H1 (cell line): ENCODE measurements around the gene BIRC5. TPM values are rescaled to one million over a fixed set of nuclear protein-coding genes. Genes with fewer than 3 reads are reported as not detected.

Experiments used
- CTCF ChIA-PET: fragments of 300-600 bp; sonication (Branson Sonifier 250); formaldehyde crosslinking; loops from one replicate; lab custom pipeline; 2021; ENCODE audit not compliant: partially characterized antibody; lab: Charles Lee
- POLR2A ChIA-PET: fragments of 300-600 bp; sonication (Branson Sonifier 250); formaldehyde crosslinking; loops from one replicate; lab custom pipeline; 2021; ENCODE audit warnings: inconsistent platforms; ENCODE audit not compliant: partially characterized antibody; lab: Charles Lee
- DNase-seq, 2 experiments: peaks; one replicate each; pipeline versions ENCODE4 v3.0.0 to v3.0.0-alpha.2; 2010 to 2022; ENCODE audit warnings: low spot score in 2 of 2, low read depth in 1 of 2, mixed read lengths in 1 of 2
- FAIRE-seq: peaks from 2 replicates; lab custom pipeline; 2011; peaks lifted over from hg19 to GRCh38; lab: Jason Lieb, UNC
- H2AFZ ChIP-seq: 2 replicates; pipeline ENCODE4 v1.8.1; 2012; ENCODE audit warnings: low read length, inconsistent platforms
- H2AK5ac ChIP-seq: 2 replicates; pipeline ENCODE4 v1.6.1; 2013; ENCODE audit warnings: low read depth, low read length
- H2BK120ac ChIP-seq: replicated peaks from 2 replicates; pipeline ENCODE3; 2013; ENCODE audit warnings: low read depth, low read length, inconsistent platforms
- H2BK12ac ChIP-seq: 2 replicates; pipeline ENCODE4 v1.6.1; 2013; ENCODE audit warnings: low read depth, low read length
- H2BK15ac ChIP-seq: 2 replicates; pipeline ENCODE4 v1.6.1; 2013; ENCODE audit warnings: low read length
- H2BK20ac ChIP-seq: 2 replicates; pipeline ENCODE4 v1.6.1; 2013; ENCODE audit warnings: low read length
- H2BK5ac ChIP-seq: 2 replicates; pipeline ENCODE4 v1.6.1; 2013; ENCODE audit warnings: low read depth, low read length
- H3K14ac ChIP-seq: 2 replicates; pipeline ENCODE4 v1.6.1; 2013; ENCODE audit warnings: inconsistent platforms; ENCODE audit not compliant: insufficient read length
- H3K18ac ChIP-seq: 2 replicates; pipeline ENCODE4 v1.6.1; 2013; ENCODE audit warnings: low read length; ENCODE audit errors: extremely low read depth
- H3K23ac ChIP-seq: 2 replicates; pipeline ENCODE4 v1.6.1; 2013; ENCODE audit warnings: inconsistent platforms; ENCODE audit not compliant: insufficient read length
- H3K23me2 ChIP-seq: 2 replicates; pipeline ENCODE4 v1.6.1; 2013; ENCODE audit warnings: low read depth, low read length
- H3K27ac ChIP-seq: 2 replicates; pipeline ENCODE4 v1.6.1; 2011; ENCODE audit warnings: low read depth, low read length, inconsistent platforms
- H3K27me3 ChIP-seq, 4 experiments: replicated peaks in 1 of 4; 1 replicate in 1 of 4; 2 replicates in 3 of 4; pipeline versions ENCODE4 v1.6.1 to v1.8.1; 2011 to 2013; ENCODE audit warnings: low read length in 3 of 4, mild to moderate bottlenecking in 3 of 4, inconsistent platforms in 2 of 4, mixed read lengths in 2 of 4, moderate library complexity in 1 of 4; ENCODE audit not compliant: control insufficient read depth in 3 of 4, insufficient read depth in 3 of 4; ENCODE audit errors: extremely low read depth in 1 of 4
- H3K36me3 ChIP-seq, 4 experiments: 2 replicates each; pipeline versions ENCODE4 v1.6.1 to v1.8.1; 2011 to 2013; ENCODE audit warnings: mild to moderate bottlenecking in 4 of 4, low read length in 3 of 4, moderate library complexity in 2 of 4, control low read depth in 1 of 4, inconsistent platforms in 1 of 4; ENCODE audit not compliant: insufficient read depth in 4 of 4, control insufficient read depth in 2 of 4
- H3K4ac ChIP-seq: replicated peaks from 2 replicates; pipeline ENCODE3; 2013; ENCODE audit warnings: low read length, low read depth, mixed read lengths, inconsistent platforms; ENCODE audit not compliant: insufficient read length
- H3K4me1 ChIP-seq, 4 experiments: replicated peaks in 1 of 4; 1 replicate in 1 of 4; 2 replicates in 3 of 4; pipeline versions ENCODE4 v1.6.1 to v1.8.1; 2011 to 2013; ENCODE audit warnings: low read length in 3 of 4, inconsistent platforms in 2 of 4, mixed read lengths in 1 of 4; ENCODE audit not compliant: insufficient read depth in 4 of 4, control insufficient read depth in 3 of 4
- H3K4me2 ChIP-seq, 2 experiments: 2 replicates each; pipeline versions ENCODE4 v1.6.1 to v1.8.1; 2011 to 2013; ENCODE audit warnings: low read depth in 2 of 2, low read length in 2 of 2, control low read depth in 1 of 2, inconsistent platforms in 1 of 2, mild to moderate bottlenecking in 1 of 2; ENCODE audit not compliant: insufficient read depth in 1 of 2
- H3K4me3 ChIP-seq, 4 experiments: fragments of 200-600, 300-600 bp in 1 of 4; sonication (generic), shearing (Covaris generic), sonication (Bioruptor Twin) in 1 of 4; 2 replicates each; pipeline versions ENCODE4 v1.5.1 to v1.8.1; 2011 to 2016; ENCODE audit warnings: low read length in 4 of 4, low read depth in 3 of 4, control low read depth in 2 of 4, inconsistent platforms in 2 of 4, mild to moderate bottlenecking in 2 of 4, mixed read lengths in 1 of 4, moderate library complexity in 1 of 4; ENCODE audit not compliant: insufficient read depth in 2 of 4; ENCODE audit errors: extremely low read depth in 1 of 4
- H3K56ac ChIP-seq: replicated peaks from 2 replicates; pipeline ENCODE3; 2013; ENCODE audit warnings: low read depth, mild to moderate bottlenecking, mixed read lengths, low read length, inconsistent platforms; ENCODE audit not compliant: insufficient read length
- H3K79me1 ChIP-seq: 2 replicates; pipeline ENCODE4 v1.6.1; 2013; ENCODE audit warnings: low read depth, low read length, control low read depth
- H3K79me2 ChIP-seq, 2 experiments: 2 replicates each; pipeline versions ENCODE4 v1.6.1 to v1.8.1; 2012 to 2013; ENCODE audit warnings: low read length in 2 of 2, mild to moderate bottlenecking in 2 of 2, inconsistent platforms in 1 of 2; ENCODE audit not compliant: insufficient read depth in 2 of 2, control insufficient read depth in 1 of 2
- H3K9ac ChIP-seq, 4 experiments: replicated peaks in 1 of 4; 1 replicate in 1 of 4; 2 replicates in 3 of 4; pipeline versions ENCODE4 v1.6.1 to v1.8.1; 2011 to 2013; ENCODE audit warnings: low read depth in 3 of 4, low read length in 3 of 4, control low read depth in 2 of 4, mild to moderate bottlenecking in 2 of 4, moderate library complexity in 2 of 4, inconsistent platforms in 1 of 4; ENCODE audit errors: extremely low read depth in 1 of 4
- H3K9me3 ChIP-seq, 2 experiments: 2 replicates each; pipeline versions ENCODE4 v1.6.1 to v1.8.1; 2012 to 2013; ENCODE audit warnings: mild to moderate bottlenecking in 2 of 2, moderate library complexity in 2 of 2, control low read depth in 1 of 2, inconsistent platforms in 1 of 2, low read depth in 1 of 2, low read length in 1 of 2, mixed read lengths in 1 of 2; ENCODE audit not compliant: insufficient read depth in 2 of 2
- H4K20me1 ChIP-seq, 2 experiments: replicated peaks in 1 of 2; 2 replicates each; pipeline versions ENCODE3 to v1.8.1; 2011 to 2013; ENCODE audit warnings: inconsistent platforms in 2 of 2, low read length in 2 of 2, mild to moderate bottlenecking in 1 of 2; ENCODE audit not compliant: insufficient read depth in 2 of 2, control insufficient read depth in 1 of 2
- H4K5ac ChIP-seq: 2 replicates; pipeline ENCODE4 v1.6.1; 2013; ENCODE audit warnings: low read length, low read depth, mixed read lengths, inconsistent platforms; ENCODE audit not compliant: insufficient read length
- H4K8ac ChIP-seq: 2 replicates; pipeline ENCODE4 v1.8.0; 2013; ENCODE audit warnings: mild to moderate bottlenecking, moderate library complexity, low read length, inconsistent platforms; ENCODE audit not compliant: insufficient read depth; ENCODE audit errors: extremely low read depth
- H4K91ac ChIP-seq: replicated peaks from 2 replicates; pipeline ENCODE3; 2013; ENCODE audit warnings: low read length, mixed read lengths, inconsistent platforms; ENCODE audit not compliant: insufficient read length
- CHD1 ChIP-seq: IDR thresholded peaks from 2 replicates; pipeline ENCODE4 v1.6.1; 2012; ENCODE audit warnings: low read depth, low read length, improper control_type of control experiment
- GTF2F1 ChIP-seq: IDR thresholded peaks from 2 replicates; pipeline ENCODE4 v1.6.1; 2012; ENCODE audit warnings: low read depth, low read length, improper control_type of control experiment, borderline replicate concordance
- NRF1 ChIP-seq: IDR thresholded peaks from 2 replicates; pipeline ENCODE4 v1.6.1; 2011; ENCODE audit warnings: mild to moderate bottlenecking, low read depth, low read length, improper control_type of control experiment
- RNF2 ChIP-seq: fragments of 200-900, 300-1000 bp; sonication (generic); IDR thresholded peaks from 2 replicates; pipeline ENCODE4 v1.7.1; 2016; ENCODE audit warnings: borderline replicate concordance, low read depth, mild to moderate bottlenecking, antibody characterized with exemption, low read length; ENCODE audit not compliant: poor library complexity, severe bottlenecking; ENCODE audit errors: missing control alignments
- RXRA ChIP-seq: IDR thresholded peaks from 2 replicates; pipeline ENCODE4 v1.6.1; 2011; ENCODE audit warnings: low read depth, mild to moderate bottlenecking, low read length, moderate library complexity; ENCODE audit not compliant: insufficient read depth
- SP1 ChIP-seq: IDR thresholded peaks from 2 replicates; pipeline ENCODE4 v1.6.1; 2011; ENCODE audit warnings: low read depth, low read length
- WGBS, 2 experiments: shearing (Covaris generic) in 1 of 2; methylation state at CpG; one replicate each; pipeline versions ENCODE4 v1.1.6 to v1.1.7; 2013 to 2015; ENCODE audit warnings: low lambda C conversion rate in 2 of 2, mixed read lengths in 2 of 2, inconsistent platforms in 1 of 2, low coverage in 1 of 2, missing lambda C conversion rate in 1 of 2; ENCODE audit not compliant: insufficient replicate concordance in 2 of 2, insufficient coverage in 1 of 2, insufficient read length in 1 of 2; ENCODE audit errors: extremely low coverage in 1 of 2, missing lambda C conversion rate in 1 of 2; 5-methylcytosine and 5-hydroxymethylcytosine counted together
- polyA plus RNA-seq, 7 experiments: library from polyadenylated mRNA; depleted of rRNA in 3 of 7; stranded (reverse) in 5 of 7; unstranded in 2 of 7; fragments of >200 nt in 5 of 7; fragments of 200-250 nt in 2 of 7; gene quantifications; 1 replicate in 5 of 7; 2 replicates in 1 of 7; 4 replicates in 1 of 7; pipeline versions ENCODE4 v1.2.1 to v1.2.3, GENCODE V29; 2011 to 2013; ENCODE audit warnings: missing spikeins in 2 of 7, mixed read lengths in 2 of 7
- total RNA-seq: library from RNA; stranded (reverse); fragmentation: NEBNext Ultra II Directional; extraction: Animal tissue kit (Norgen Biotek cat#: 25700); gene quantifications from 2 replicates; pipeline ENCODE4 v1.2.1, GENCODE V29; 2021
- TF ChIP-seq, protein P1 (sequence below): IDR thresholded peaks from 2 replicates; pipeline ENCODE4 v1.6.1; 2012; ENCODE audit warnings: inconsistent platforms

The BIRC5 gene
- total and polyA plus RNA-seq, 2 of the 8 experiments (the other 6 are each of a cell fraction or from before 2014, with no cell fraction given) = 42.2 to 108 TPM

- H2AK5ac ChIP-seq = peak overlapping the region; percentile 24; the same call in 1 of the 2 replicates
- H2AFZ ChIP-seq = no peak overlapping the region
- H2BK12ac ChIP-seq = peak overlapping the region; percentile 97; the same call in 1 of the 2 replicates
- H2BK120ac ChIP-seq = no peak overlapping the region
- H3K23me2 ChIP-seq = no peaks in the 10 kb centered on the region; the same call in 1 of the 2 replicates
- no peak overlapping the region for H3K4me3 ChIP-seq
- H3K14ac ChIP-seq = no peak overlapping the region
- H2BK20ac ChIP-seq = peak overlapping the region; percentile 80; the same call in 1 of the 2 replicates
- peak overlapping the region; percentile 95; the same call in 1 of the 2 replicates for H2BK15ac ChIP-seq
- H3K27ac ChIP-seq = no peak overlapping the region
- WGBS, 2 experiments = 91% methylated on average over 6 of the region's 6 CpGs; no CpG with 5 or more reads in 1 of the 2 experiments
- peak overlapping the region; percentile 75; the same call in 1 of the 2 replicates for H2BK5ac ChIP-seq
- no peak overlapping the region for H3K9ac ChIP-seq
- no peak for TF ChIP-seq RXRA
- no peak for TF ChIP-seq NRF1
- TF ChIP-seq SP1 = no peak
- TF ChIP-seq GTF2F1 = no peak
- TF ChIP-seq CHD1 = no peak
- no peak for TF ChIP-seq RNF2
- TF ChIP-seq, protein P1, sequence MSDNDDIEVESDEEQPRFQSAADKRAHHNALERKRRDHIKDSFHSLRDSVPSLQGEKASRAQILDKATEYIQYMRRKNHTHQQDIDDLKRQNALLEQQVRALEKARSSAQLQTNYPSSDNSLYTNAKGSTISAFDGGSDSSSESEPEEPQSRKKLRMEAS = no peak
- no peaks in the 10 kb centered on the region for H3K36me3 ChIP-seq
- H3K4me1 ChIP-seq = peaks cover 10 to 52% (median 45%) of the 10 kb centered on the region in 4 experiments
- no peaks in the 10 kb centered on the region for H4K20me1 ChIP-seq
- ChIA-PET CTCF (interaction anchor here (1.0 to 1.9 kb wide), 3 partner anchors 9 to 95 kb away, joined by 4 to 6 read pairs (median 5); no protein-coding TSS in a partner anchor), POLR2A (interaction anchor here (1.8 kb wide), 1 partner anchor 10 kb away, joined by 4 read pairs; no protein-coding TSS in a partner anchor)
- H3K27me3 ChIP-seq = peaks cover 0 to 2% (median 0%) of the 10 kb centered on the region in 4 experiments; a peak in 4 of 7 replicates
- H3K18ac ChIP-seq = peak overlapping the region; percentile 78
- no peak overlapping the region for H4K5ac ChIP-seq
- H3K23ac ChIP-seq = no peak overlapping the region
- no peaks in the 10 kb centered on the region for H3K79me2 ChIP-seq
- H3K4me2 ChIP-seq = no peak overlapping the region
- H3K56ac ChIP-seq = no peak overlapping the region
- FAIRE-seq = no peak
- H3K4ac ChIP-seq = no peak overlapping the region
- H3K9me3 ChIP-seq = no peaks in the 10 kb centered on the region
- peak overlapping the region; percentile 76 for H4K91ac ChIP-seq
- H3K79me1 ChIP-seq = no peaks in the 10 kb centered on the region
- no peak overlapping the region for H4K8ac ChIP-seq
- DNase-seq = no peak
These were observed 52.2 kb downstream of the BIRC5 start for GRCh38 chr17:78266231-78266631.
